NT2/D1 (cell line): Measurements from ENCODE around the gene PRXL2B.

Source experiments
- SUZ12 ChIP-seq: IDR thresholded peaks from 2 replicates; pipeline ENCODE4 v1.6.1; 2011; ENCODE audit not compliant: insufficient read length, insufficient read depth; ENCODE audit errors: extremely low read depth
- ZNF274 ChIP-seq: IDR thresholded peaks from 2 replicates; pipeline ENCODE4 v1.6.1; 2011; ENCODE audit warnings: mild to moderate bottlenecking, low read depth, low read length

DNA sequence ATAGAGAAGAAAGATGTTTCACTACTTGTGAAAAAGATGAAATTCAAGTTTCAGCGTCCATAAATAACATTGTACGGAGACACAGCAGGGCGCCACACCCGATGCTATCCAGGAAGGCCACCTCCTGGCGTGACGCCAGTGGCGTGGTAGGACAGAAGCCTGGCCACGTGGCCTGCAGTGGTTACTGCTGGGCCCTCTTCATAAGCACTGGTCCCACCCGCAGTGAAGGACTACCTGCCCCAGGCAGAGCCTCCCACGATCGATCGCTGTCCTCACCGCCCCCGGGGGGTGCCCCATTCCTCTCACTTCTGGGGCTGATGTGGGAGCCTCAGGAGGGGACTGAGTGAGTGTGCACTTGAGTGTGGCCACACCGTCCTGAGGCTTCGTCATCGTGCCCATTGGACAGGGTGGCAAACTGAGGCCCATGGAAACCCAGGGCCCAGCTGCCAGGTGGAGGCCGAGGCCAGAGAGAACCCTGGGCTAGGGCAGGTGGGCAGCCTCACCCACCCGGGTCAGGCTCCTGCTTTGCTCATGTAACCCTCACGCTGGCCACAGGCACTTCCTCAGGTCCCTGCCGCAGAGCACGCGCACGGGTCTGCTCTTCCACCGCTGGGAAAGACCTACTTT lies 44.8 kb upstream of the PRXL2B start:
- TF ChIP-seq SUZ12 (no peak), ZNF274 (no peak)
